ENCODE results near the gene SEPHS1. TPM values are rescaled to one million over a fixed set of nuclear protein-coding genes. Genes with fewer than 3 reads are reported as not detected.
"Not testable (repeated sequence)": the region's sequence is repeated elsewhere in the genome, so short reads cannot be mapped to it uniquely, and the experiment has no call there.

Gene SEPHS1
- total RNA-seq, 1 donor from 2014 or later: 51.1 TPM

DNA sequence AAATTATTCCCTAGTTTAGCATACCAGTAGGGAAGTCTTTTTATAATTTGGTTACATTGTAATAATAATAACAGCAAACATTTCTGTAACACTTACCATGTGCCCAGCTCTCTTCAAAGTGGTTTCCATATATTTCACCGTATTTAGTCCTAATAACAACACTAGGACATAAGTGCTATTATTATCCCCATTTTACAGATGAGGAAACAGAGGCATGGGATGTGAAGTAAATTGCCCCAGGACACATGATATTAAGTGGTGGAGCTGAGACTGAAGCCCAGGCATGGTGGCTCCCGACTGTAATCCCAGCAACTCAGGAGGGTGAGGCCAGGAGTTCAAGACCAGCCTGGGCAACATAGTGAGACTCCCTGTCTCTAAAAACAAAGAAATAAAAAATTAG is 53.3 kb downstream of the SEPHS1 start:
- TF ChIP-seq, protein P1, sequence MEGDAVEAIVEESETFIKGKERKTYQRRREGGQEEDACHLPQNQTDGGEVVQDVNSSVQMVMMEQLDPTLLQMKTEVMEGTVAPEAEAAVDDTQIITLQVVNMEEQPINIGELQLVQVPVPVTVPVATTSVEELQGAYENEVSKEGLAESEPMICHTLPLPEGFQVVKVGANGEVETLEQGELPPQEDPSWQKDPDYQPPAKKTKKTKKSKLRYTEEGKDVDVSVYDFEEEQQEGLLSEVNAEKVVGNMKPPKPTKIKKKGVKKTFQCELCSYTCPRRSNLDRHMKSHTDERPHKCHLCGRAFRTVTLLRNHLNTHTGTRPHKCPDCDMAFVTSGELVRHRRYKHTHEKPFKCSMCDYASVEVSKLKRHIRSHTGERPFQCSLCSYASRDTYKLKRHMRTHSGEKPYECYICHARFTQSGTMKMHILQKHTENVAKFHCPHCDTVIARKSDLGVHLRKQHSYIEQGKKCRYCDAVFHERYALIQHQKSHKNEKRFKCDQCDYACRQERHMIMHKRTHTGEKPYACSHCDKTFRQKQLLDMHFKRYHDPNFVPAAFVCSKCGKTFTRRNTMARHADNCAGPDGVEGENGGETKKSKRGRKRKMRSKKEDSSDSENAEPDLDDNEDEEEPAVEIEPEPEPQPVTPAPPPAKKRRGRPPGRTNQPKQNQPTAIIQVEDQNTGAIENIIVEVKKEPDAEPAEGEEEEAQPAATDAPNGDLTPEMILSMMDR (IDR thresholded peaks at IDR 0.05; ENCODE audit: partially characterized antibody, unreplicated experiment): no peak
- Mint-ChIP-seq H3K4me1 (ENCODE audit: low read depth, unreplicated experiment) (peaks cover 2% of the 10 kb centered on the region), H3K36me3 (ENCODE audit: unreplicated experiment) (peaks cover 3% of the 10 kb centered on the region), H3K27me3 (ENCODE audit: unreplicated experiment) (peaks cover 4% of the 10 kb centered on the region), H3K27ac (ENCODE audit: unreplicated experiment) (no peak overlapping the region), H3K4me3 (ENCODE audit: unreplicated experiment) (no peak overlapping the region), H3K9me3 (ENCODE audit: unreplicated experiment) (no peaks in the 10 kb centered on the region)
- DNase-seq: no peak

DNA sequence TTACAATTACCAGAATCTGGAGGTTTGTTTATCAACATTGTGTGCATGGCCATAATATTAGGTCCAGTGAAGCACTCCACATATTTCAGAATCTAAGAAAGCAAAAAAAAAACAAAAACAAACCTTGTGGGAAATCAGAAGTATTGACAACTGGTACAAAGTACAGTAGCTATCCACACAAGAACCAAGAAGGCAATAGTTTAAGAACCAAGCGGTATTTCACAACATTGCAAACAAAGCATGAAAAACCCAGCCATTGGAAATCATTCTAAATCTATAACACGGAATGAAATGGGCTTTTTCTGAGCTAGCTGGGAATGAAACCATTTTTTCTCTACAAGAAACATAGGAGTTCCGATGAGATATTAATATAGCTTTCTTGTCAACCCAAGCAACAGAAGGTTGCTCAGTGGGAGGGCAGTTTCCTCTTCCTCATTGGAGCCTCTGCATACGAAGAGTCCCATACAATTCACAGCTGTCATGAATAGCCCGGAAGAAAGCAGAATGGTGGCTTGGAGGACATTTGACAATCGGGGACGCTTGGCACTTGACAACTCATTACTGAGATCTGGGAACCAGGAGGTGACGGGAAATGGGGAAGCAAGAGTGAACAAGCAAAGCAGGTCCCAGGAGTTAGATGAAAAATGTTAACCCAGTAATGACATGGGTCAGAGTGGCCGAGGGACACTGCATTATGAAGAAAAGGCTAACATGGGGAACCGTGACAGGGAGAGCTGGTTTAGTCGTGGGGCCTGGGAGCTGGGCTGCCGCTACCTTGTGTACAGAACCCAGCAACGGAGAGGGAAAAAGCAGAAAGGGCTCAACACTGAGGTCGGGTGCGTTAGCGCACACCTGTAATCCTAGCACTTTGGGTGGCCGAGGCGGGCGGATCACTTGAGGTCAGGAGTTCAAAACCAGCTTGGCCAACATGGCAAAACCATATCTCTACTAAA is 56.0 kb downstream of the SEPHS1 start:
- Mint-ChIP-seq H3K36me3 (ENCODE audit: unreplicated experiment) (peaks cover 3% of the 10 kb centered on the region), H3K4me3 (ENCODE audit: unreplicated experiment) (no peak overlapping the region), H3K27me3 (ENCODE audit: unreplicated experiment) (no peaks in the 10 kb centered on the region), H3K27ac (ENCODE audit: unreplicated experiment) (no peak overlapping the region), H3K4me1 (ENCODE audit: low read depth, unreplicated experiment) (no peaks in the 10 kb centered on the region), H3K9me3 (ENCODE audit: unreplicated experiment) (no peaks in the 10 kb centered on the region)
- no peak for DNase-seq
- TF ChIP-seq, protein P1 (IDR thresholded peaks at IDR 0.05; ENCODE audit: partially characterized antibody, unreplicated experiment): no peak

DNA sequence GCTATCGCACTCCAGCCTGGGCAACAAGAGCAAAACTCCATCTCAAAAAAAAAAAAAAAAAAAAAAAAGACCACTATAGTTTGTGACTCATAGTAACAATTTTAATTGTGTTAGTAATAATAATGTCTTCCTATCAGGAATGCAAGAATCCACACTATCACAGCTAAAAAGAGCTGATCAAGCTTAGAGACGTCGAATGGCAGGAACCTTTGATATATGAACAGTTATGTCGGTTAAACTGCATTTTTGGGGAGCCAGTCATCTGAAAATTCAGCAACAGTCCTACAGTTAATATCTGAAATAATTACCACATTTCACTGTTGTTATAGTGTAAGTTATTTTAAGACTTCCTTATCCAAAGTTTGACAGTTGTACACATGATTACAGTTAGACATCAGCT is 57.0 kb downstream of the SEPHS1 start:
- Mint-ChIP-seq H3K27ac (ENCODE audit: unreplicated experiment) (no peak overlapping the region), H3K4me3 (ENCODE audit: unreplicated experiment) (no peak overlapping the region), H3K27me3 (ENCODE audit: unreplicated experiment) (no peaks in the 10 kb centered on the region), H3K9me3 (ENCODE audit: unreplicated experiment) (no peaks in the 10 kb centered on the region), H3K36me3 (ENCODE audit: unreplicated experiment) (peaks cover 3% of the 10 kb centered on the region), H3K4me1 (ENCODE audit: low read depth, unreplicated experiment) (no peaks in the 10 kb centered on the region)
- no peak for DNase-seq
- TF ChIP-seq, protein P1 (IDR thresholded peaks at IDR 0.05; ENCODE audit: partially characterized antibody, unreplicated experiment): no peak

DNA sequence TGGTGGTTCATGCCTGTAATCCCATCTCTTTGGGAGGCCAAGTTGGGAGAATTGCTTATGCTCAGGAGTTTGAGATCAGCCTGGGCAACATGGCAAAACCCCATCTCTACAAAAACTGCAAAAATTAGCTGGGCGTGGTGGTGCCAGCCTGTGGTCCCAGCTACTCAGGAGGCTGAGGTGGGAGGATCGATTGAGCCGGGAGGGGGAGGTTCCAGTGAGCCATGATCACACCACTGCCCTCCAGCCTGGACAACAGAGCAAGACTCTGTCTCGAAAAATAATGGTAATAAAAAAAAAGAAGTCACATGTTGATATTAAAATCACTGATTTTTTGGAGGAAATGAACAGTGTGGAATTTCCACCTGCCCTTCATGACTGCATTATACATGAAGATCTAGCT is 64.0 kb downstream of the SEPHS1 start:
- no peak for DNase-seq
- Mint-ChIP-seq H3K4me3 (ENCODE audit: unreplicated experiment) (no peak overlapping the region), H3K27ac (ENCODE audit: unreplicated experiment) (no peak overlapping the region), H3K27me3 (ENCODE audit: unreplicated experiment) (no peaks in the 10 kb centered on the region), H3K9me3 (ENCODE audit: unreplicated experiment) (peaks cover 2% of the 10 kb centered on the region), H3K4me1 (ENCODE audit: low read depth, unreplicated experiment) (no peaks in the 10 kb centered on the region), H3K36me3 (ENCODE audit: unreplicated experiment) (no peaks in the 10 kb centered on the region)
- TF ChIP-seq, protein P1 (IDR thresholded peaks at IDR 0.05; ENCODE audit: partially characterized antibody, unreplicated experiment): no peak

DNA sequence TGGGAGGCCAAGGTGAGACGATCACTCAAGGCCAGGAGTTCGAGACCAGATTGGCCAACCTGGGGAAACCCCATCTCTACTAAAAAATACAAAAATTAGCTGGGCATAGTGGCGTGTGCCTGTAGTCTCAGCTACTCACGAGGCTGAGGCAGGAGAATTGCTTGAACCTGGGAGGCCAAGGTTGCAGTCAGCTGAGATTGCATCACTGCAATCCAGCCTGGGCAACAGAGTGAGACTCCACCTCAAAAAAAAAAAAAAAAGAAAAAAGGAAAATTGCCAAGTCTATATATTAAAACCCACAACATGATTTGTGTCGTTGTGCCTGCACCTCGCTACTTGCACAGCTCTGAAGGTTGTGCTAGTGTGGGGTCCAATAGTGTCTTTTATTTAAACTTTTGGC is 65.7 kb downstream of the SEPHS1 start:
- H3K4me3 Mint-ChIP-seq (ENCODE audit: unreplicated experiment); H3K27ac Mint-ChIP-seq (ENCODE audit: unreplicated experiment); H3K36me3 Mint-ChIP-seq (ENCODE audit: unreplicated experiment); H3K27me3 Mint-ChIP-seq (ENCODE audit: unreplicated experiment); H3K9me3 Mint-ChIP-seq (ENCODE audit: unreplicated experiment); H3K4me1 Mint-ChIP-seq (ENCODE audit: low read depth, unreplicated experiment); DNase-seq: not testable (repeated sequence)
